Embryonic facial prominence (tissue), 1 donor: ENCODE data around the gene EPHA1.

Source experiments
- DNase-seq: peaks from one replicate; pipeline ENCODE4 v3.0.0-alpha.2; 2016; ENCODE audit errors: extremely low spot score

The EPHA1 gene

GRCh38 chr7:143374561-143374960 lies 34.1 kb downstream of the EPHA1 start:
- no peak for DNase-seq

- DNase-seq = no peak
Measured at GRCh38 chr7:143373255-143373794, 35.3 kb downstream of the EPHA1 start.

GRCh38 chr7:143372070-143372469 lies 36.6 kb downstream of the EPHA1 start:
- DNase-seq = no peak

GRCh38 chr7:143369678-143370651 lies 38.7 kb downstream of the EPHA1 start:
- no peak for DNase-seq

- DNase-seq = no peak
Measured at GRCh38 chr7:143368387-143368786, 40.3 kb downstream of the EPHA1 start.

GRCh38 chr7:143367972-143368371 lies 40.7 kb downstream of the EPHA1 start:
- no peak for DNase-seq

GRCh38 chr7:143363016-143363937 lies 45.4 kb downstream of the EPHA1 start:
- DNase-seq = no peak

GRCh38 chr7:143362131-143363015 lies 46.3 kb downstream of the EPHA1 start, which contains the start of gene FAM131B:
Gene FAM131B (minus strand): TSS chr7:143362713. CDS start chr7:143362603, 110 bp downstream.
- DNase-seq = no peak

GRCh38 chr7:143361552-143362130 lies 47.0 kb downstream of the EPHA1 start:
- no peak for DNase-seq

- no peak for DNase-seq
Measured at GRCh38 chr7:143360788-143361551, 47.7 kb downstream of the EPHA1 start.

- DNase-seq = no peak
Measured at GRCh38 chr7:143359771-143360353, 48.8 kb downstream of the EPHA1 start.

- no peak for DNase-seq
Measured at GRCh38 chr7:143358626-143359025, 50.0 kb downstream of the EPHA1 start.

GRCh38 chr7:143356414-143357050 lies 52.1 kb downstream of the EPHA1 start:
- no peak for DNase-seq

- no peak for DNase-seq
Measured at GRCh38 chr7:143355450-143356385, 52.9 kb downstream of the EPHA1 start.

GRCh38 chr7:143354965-143355364 lies 53.7 kb downstream of the EPHA1 start:
- DNase-seq = no peak

GRCh38 chr7:143354376-143354775 lies 54.3 kb downstream of the EPHA1 start:
- no peak for DNase-seq

GRCh38 chr7:143352531-143353002 lies 56.1 kb downstream of the EPHA1 start:
- DNase-seq = no peak

- DNase-seq = no peak
Measured at GRCh38 chr7:143351574-143351973, 57.1 kb downstream of the EPHA1 start.
